ENCODE results near the gene ESPNL. TPM values are rescaled to one million over a fixed set of nuclear protein-coding genes. Genes with fewer than 3 reads are reported as not detected.

ESPNL gene
- total and polyA plus RNA-seq, 2 of the 4 experiments (the other 2 are of a cell fraction): 2.0 TPM

- H2BK5ac ChIP-seq (ENCODE audit: low read depth, low read length, poor library complexity, severe bottlenecking): no peak overlapping the region
- H2BK20ac ChIP-seq (ENCODE audit: low read depth, low read length): no peak overlapping the region
- H3K36me3 ChIP-seq (ENCODE audit: control insufficient read depth, insufficient read depth, low read length): peaks cover 4% of the 10 kb centered on the region; the same call in 1 of the 2 replicates
- no peak overlapping the region for H2AK5ac ChIP-seq (ENCODE audit: low read depth, low read length)
- in situ Hi-C loops (cut with MboI; ENCODE audit: low sequenced_read_pairs): no loop called here
- H3K79me1 ChIP-seq (ENCODE audit: low read depth in 1 of 2, low read length in 2 of 2): no peaks in the 10 kb centered on the region
- dilution Hi-C loops (cut with HindIII; ENCODE audit: low sequenced_read_pairs, unreplicated experiment): no loop called here
- intact Hi-C loops (cut with micrococcal nuclease): no loop called here
- H4K20me1 ChIP-seq (ENCODE audit: insufficient read depth, low read length): no peaks in the 10 kb centered on the region
- no peaks in the 10 kb centered on the region for H3K27me3 ChIP-seq (ENCODE audit: control insufficient read depth, insufficient read depth, low read length)
- no peak overlapping the region for H3K9ac ChIP-seq (ENCODE audit: low read depth, low read length)
- no peaks in the 10 kb centered on the region for H3K9me3 ChIP-seq (ENCODE audit: control insufficient read depth, insufficient read depth, low read length)
- ATAC-seq (ENCODE audit: low read depth) (no peak), DNase-seq (no peak)
- no peak overlapping the region for H2BK120ac ChIP-seq (ENCODE audit: low read depth, low read length)
- no peak overlapping the region for H3K23ac ChIP-seq (ENCODE audit: low read depth, low read length)
- H3K27ac ChIP-seq (ENCODE audit: insufficient read depth, low read length): no peak overlapping the region
- H3K4me2 ChIP-seq (ENCODE audit: low read depth, low read length): no peak overlapping the region
- H2BK15ac ChIP-seq (ENCODE audit: low read depth, low read length): no peak overlapping the region
- no peaks in the 10 kb centered on the region for H3K9me1 ChIP-seq (ENCODE audit: insufficient read depth, low read length)
- no peaks in the 10 kb centered on the region for H3K4me1 ChIP-seq (ENCODE audit: control insufficient read depth, insufficient read depth, low read length)
- BruUV-seq (replicated peaks): no TSS peak
- H4K5ac ChIP-seq (ENCODE audit: low read depth, low read length): no peak overlapping the region
- H4K91ac ChIP-seq (ENCODE audit: insufficient read depth, low read depth, low read length): no peak overlapping the region
- no peak for TF ChIP-seq CEBPB (IDR thresholded peaks at IDR 0.05; ENCODE audit: low read depth, low read length)
- no peak for TF ChIP-seq USF2 (IDR thresholded peaks at IDR 0.05; ENCODE audit: low read depth, low read length)
- WGBS, 2 experiments (ENCODE audit: extremely low coverage in 2 of 2, insufficient read length in 1 of 2): 95% methylated on average over 9 of the region's 12 CpGs; no CpG with 5 or more reads in 1 of the 2 experiments
- ChIA-PET CTCF (no interaction called here), POLR2A (ENCODE audit: unreplicated experiment) (no interaction called here)
- H3K14ac ChIP-seq (replicated peaks; ENCODE audit: low read depth, low read length): no peak overlapping the region
- no peak overlapping the region for H4K8ac ChIP-seq (ENCODE audit: low read depth in 2 of 2, low read length in 2 of 2)
- H2AK9ac ChIP-seq (replicated peaks; ENCODE audit: low read depth, low read length, poor library complexity): no peak overlapping the region
- no peak overlapping the region for H3K56ac ChIP-seq (ENCODE audit: extremely low read depth, insufficient read depth, low read length)
- no peak overlapping the region for H3K18ac ChIP-seq (ENCODE audit: low read depth, low read length)
- H3K4ac ChIP-seq (ENCODE audit: low read depth, low read length): no peak overlapping the region
- no peak overlapping the region for H2AFZ ChIP-seq (replicated peaks; ENCODE audit: low read length, poor library complexity)
- no peak overlapping the region for H3K4me3 ChIP-seq (ENCODE audit: insufficient read depth, low read depth, low read length)
Measured at GRCh38 chr2:238092486-238093035, 7.6 kb upstream of the ESPNL start.

Data from IMR-90 (cell line).